SU-DHL-6 (cell line): ENCODE results near the gene ABCB4.

Experiments
- H2AFZ ChIP-seq: fragments of 200-600 bp; sonication (generic); 2 replicates; pipeline ENCODE4 v1.6.1; 2014; ENCODE audit warnings: low read depth, mild to moderate bottlenecking, moderate library complexity, mixed read lengths, antibody characterized with exemption, low read length; ENCODE audit not compliant: severe bottlenecking
- H3F3A ChIP-seq: fragments of 200-600 bp; shearing (Covaris generic); 2 replicates; pipeline ENCODE4 v1.6.0; 2016; ENCODE audit warnings: antibody characterized with exemption, mild to moderate bottlenecking; ENCODE audit not compliant: insufficient read depth
- H3K27ac ChIP-seq: fragments of 200-600 bp; sonication (generic); 2 replicates; pipeline ENCODE4 v1.5.1; 2016; ENCODE audit warnings: low read depth, mild to moderate bottlenecking, low read length, moderate library complexity, mixed read lengths
- H3K27me3 ChIP-seq: fragments of 200-600 bp; sonication (generic), shearing (Covaris generic); 2 replicates; pipeline ENCODE4 v1.6.0; 2014; ENCODE audit warnings: mild to moderate bottlenecking, low read length
- H3K36me3 ChIP-seq: fragments of 200-600 bp; sonication (generic); 2 replicates; pipeline ENCODE4 v1.6.1; 2014; ENCODE audit warnings: mild to moderate bottlenecking, low read length, mixed read lengths
- H3K4me2 ChIP-seq: fragments of 300-600, 200-600 bp; shearing (Covaris generic), sonication (generic); 2 replicates; pipeline ENCODE4 v1.6.0; 2014; ENCODE audit warnings: low read length, low read depth, mild to moderate bottlenecking; ENCODE audit not compliant: poor library complexity, severe bottlenecking
- H3K4me3 ChIP-seq: fragments of 200-600 bp; sonication (generic); 2 replicates; pipeline ENCODE4 v1.5.1; 2014; ENCODE audit warnings: antibody characterized with exemption, low read length, mild to moderate bottlenecking, mixed read lengths; ENCODE audit not compliant: insufficient read depth, poor library complexity, severe bottlenecking
- H3K79me2 ChIP-seq: fragments of 200-600 bp; sonication (generic); 2 replicates; pipeline ENCODE4 v1.6.1; 2014; ENCODE audit warnings: mild to moderate bottlenecking, low read length, moderate library complexity; ENCODE audit not compliant: insufficient read depth
- H3K9ac ChIP-seq: fragments of 200-600 bp; sonication (generic); 2 replicates; pipeline ENCODE4 v1.7.0; 2014; ENCODE audit warnings: mild to moderate bottlenecking, low read length
- H3K9me2 ChIP-seq: fragments of 200-600 bp; sonication (generic); replicated peaks from 2 replicates; pipeline ENCODE4 v1.6.1; 2014; ENCODE audit warnings: low read length; ENCODE audit not compliant: insufficient read depth
- H3K9me3 ChIP-seq: fragments of 200-600 bp; sonication (generic); 2 replicates; pipeline ENCODE4 v1.6.1; 2014; ENCODE audit warnings: low read length, mixed read lengths; ENCODE audit not compliant: insufficient read depth
- H4K20me1 ChIP-seq: fragments of 200-600 bp; sonication (generic); 2 replicates; pipeline ENCODE4 v1.6.1; 2014; ENCODE audit warnings: low read depth, mild to moderate bottlenecking, antibody characterized with exemption, low read length, moderate library complexity, mixed read lengths
- EZH2phosphoT487 ChIP-seq: fragments of 200-600 bp; sonication (generic), shearing (Covaris generic); conservative IDR thresholded peaks from 2 replicates; pipeline ENCODE4 v1.6.1; 2018; ENCODE audit warnings: mild to moderate bottlenecking, antibody characterized with exemption, low read length, moderate library complexity, mixed read lengths
- TF ChIP-seq, protein P1 (sequence below): fragments of 200-600 bp; sonication (generic); IDR thresholded peaks from one replicate; pipeline ENCODE4 v1.5.1; 2017; ENCODE audit warnings: antibody characterized with exemption, mild to moderate bottlenecking, low read length, moderate library complexity; ENCODE audit not compliant: insufficient read depth, poor library complexity, severe bottlenecking

ABCB4 gene

DNA sequence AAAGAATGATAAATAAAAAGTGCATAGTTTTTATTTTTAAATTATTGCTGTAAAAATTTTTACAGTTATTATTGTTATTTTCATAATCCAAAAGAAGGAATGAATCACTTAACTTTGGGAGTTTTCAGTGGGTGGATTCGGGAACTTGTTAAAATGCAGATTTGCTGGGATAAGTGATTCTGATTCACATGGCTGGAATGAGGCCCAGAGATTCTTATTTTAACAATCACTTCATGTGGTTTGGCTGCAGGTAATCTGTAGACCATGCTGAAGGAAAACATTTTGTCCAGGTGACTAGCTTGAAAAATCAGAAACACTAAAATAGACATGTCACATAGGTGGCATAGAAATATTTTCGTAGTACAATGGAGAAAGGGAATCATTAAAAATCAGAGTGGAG, 116.1 kb downstream of the ABCB4 start:
- H3K9me3 ChIP-seq = peaks cover 15% of the 10 kb centered on the region; the same call in 1 of the 2 replicates
- H3F3A ChIP-seq = no peaks in the 10 kb centered on the region
- H3K79me2 ChIP-seq = no peaks in the 10 kb centered on the region
- H3K27me3 ChIP-seq = no peaks in the 10 kb centered on the region
- H3K27ac ChIP-seq = no peak overlapping the region
- no peaks in the 10 kb centered on the region for H3K9me2 ChIP-seq
- TF ChIP-seq EZH2phosphoT487 = no peak
- TF ChIP-seq, protein P1, sequence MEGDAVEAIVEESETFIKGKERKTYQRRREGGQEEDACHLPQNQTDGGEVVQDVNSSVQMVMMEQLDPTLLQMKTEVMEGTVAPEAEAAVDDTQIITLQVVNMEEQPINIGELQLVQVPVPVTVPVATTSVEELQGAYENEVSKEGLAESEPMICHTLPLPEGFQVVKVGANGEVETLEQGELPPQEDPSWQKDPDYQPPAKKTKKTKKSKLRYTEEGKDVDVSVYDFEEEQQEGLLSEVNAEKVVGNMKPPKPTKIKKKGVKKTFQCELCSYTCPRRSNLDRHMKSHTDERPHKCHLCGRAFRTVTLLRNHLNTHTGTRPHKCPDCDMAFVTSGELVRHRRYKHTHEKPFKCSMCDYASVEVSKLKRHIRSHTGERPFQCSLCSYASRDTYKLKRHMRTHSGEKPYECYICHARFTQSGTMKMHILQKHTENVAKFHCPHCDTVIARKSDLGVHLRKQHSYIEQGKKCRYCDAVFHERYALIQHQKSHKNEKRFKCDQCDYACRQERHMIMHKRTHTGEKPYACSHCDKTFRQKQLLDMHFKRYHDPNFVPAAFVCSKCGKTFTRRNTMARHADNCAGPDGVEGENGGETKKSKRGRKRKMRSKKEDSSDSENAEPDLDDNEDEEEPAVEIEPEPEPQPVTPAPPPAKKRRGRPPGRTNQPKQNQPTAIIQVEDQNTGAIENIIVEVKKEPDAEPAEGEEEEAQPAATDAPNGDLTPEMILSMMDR = no peak
- no peak overlapping the region for H3K4me2 ChIP-seq
- H4K20me1 ChIP-seq = no peaks in the 10 kb centered on the region
- H3K36me3 ChIP-seq = peaks cover 26% of the 10 kb centered on the region
- no peak overlapping the region for H3K9ac ChIP-seq
- no peak overlapping the region for H3K4me3 ChIP-seq
- no peak overlapping the region for H2AFZ ChIP-seq

DNA sequence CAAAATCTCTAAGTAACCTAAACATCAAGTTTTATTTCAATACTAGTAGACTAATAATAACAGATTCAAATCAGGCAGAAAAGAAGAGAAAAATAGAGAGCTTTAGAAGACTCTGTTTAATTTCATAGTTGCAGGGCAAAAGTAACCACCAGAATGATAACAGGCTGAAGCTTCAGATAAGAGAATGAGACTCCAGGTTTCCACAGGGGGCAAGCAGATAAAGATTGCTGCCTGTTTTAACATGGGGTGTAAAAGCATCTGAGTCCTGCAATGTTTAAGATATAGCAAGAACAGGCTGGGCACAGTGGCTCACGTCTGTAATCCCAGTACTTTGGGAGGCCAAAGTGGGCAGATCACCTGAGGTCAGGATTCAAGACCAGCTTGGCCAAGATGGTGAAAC, 119.0 kb downstream of the ABCB4 start:
- Histone ChIP-seq H3K9me3 (peaks cover 38% of the 10 kb centered on the region), H3K27ac (no peak overlapping the region), H3K27me3 (no peaks in the 10 kb centered on the region), H4K20me1 (no peaks in the 10 kb centered on the region), H3K4me2 (no peak overlapping the region), H3K79me2 (no peaks in the 10 kb centered on the region), H3K4me3 (no peak overlapping the region), H3K36me3 (peaks cover 51% of the 10 kb centered on the region), H3K9me2 (no peaks in the 10 kb centered on the region), H3K9ac (no peak overlapping the region), H2AFZ (no peak overlapping the region), H3F3A (no peaks in the 10 kb centered on the region)
- TF ChIP-seq, protein P1 = no peak
- no peak for TF ChIP-seq EZH2phosphoT487

DNA sequence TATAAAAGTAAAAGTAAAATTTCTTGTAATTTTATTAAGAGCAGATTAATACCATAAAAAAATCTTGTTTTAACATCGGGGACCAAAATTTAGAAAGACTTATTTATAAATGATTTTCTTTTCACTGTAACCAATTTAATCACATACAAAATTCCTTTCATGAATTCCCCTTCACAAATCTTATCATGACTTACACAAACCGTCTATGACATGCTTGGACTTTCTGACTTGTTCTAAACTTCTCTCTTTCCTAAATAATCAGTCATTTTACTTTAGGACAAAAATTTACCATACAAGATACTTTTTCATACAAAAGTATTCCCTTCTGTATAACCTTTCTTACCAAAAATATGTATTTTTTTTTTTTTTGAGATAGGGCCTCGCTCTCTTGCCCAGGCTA, 120.7 kb downstream of the ABCB4 start:
- Histone ChIP-seq H3K27me3 (no peaks in the 10 kb centered on the region), H3K36me3 (peaks cover 63% of the 10 kb centered on the region), H2AFZ (no peak overlapping the region), H3K9ac (no peak overlapping the region), H3K9me2 (no peaks in the 10 kb centered on the region), H4K20me1 (no peaks in the 10 kb centered on the region), H3K9me3 (peaks cover 38% of the 10 kb centered on the region), H3F3A (no peaks in the 10 kb centered on the region), H3K27ac (no peak overlapping the region), H3K79me2 (no peaks in the 10 kb centered on the region), H3K4me3 (no peak overlapping the region), H3K4me2 (no peak overlapping the region)
- no peak for TF ChIP-seq EZH2phosphoT487
